GM10266 (cell line): ENCODE results near the gene PAX3.

Source experiments
- DNase-seq: peaks from one replicate; pipeline ENCODE4 v3.0.0; 2012; ENCODE audit errors: extremely low spot score
- TF ChIP-seq, protein P1 (sequence below): IDR thresholded peaks from 2 replicates; pipeline ENCODE4 v1.5.1; 2012; ENCODE audit warnings: mild to moderate bottlenecking, low read depth; ENCODE audit not compliant: control insufficient read depth, insufficient read depth; ENCODE audit errors: missing control alignments

PAX3 gene

DNA sequence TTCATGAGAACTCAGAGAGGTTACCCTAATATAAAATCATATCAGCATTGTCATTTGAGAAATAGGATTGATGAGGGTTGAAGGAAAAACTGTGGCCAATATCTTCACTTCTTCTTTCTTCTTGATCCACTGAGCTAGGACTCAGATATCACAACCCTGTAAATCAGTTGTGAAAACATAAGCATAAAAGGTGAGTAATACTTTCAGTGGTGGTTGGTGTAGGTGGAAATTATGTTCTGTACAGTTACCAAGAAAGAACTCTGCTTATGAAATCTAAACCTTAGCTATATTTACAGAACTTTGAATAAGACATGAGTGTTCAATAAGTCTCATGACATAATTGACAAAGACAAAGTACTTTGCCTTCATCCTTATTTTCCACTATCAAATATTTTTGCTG, 56.3 kb downstream of the PAX3 start:
- TF ChIP-seq, protein P1, sequence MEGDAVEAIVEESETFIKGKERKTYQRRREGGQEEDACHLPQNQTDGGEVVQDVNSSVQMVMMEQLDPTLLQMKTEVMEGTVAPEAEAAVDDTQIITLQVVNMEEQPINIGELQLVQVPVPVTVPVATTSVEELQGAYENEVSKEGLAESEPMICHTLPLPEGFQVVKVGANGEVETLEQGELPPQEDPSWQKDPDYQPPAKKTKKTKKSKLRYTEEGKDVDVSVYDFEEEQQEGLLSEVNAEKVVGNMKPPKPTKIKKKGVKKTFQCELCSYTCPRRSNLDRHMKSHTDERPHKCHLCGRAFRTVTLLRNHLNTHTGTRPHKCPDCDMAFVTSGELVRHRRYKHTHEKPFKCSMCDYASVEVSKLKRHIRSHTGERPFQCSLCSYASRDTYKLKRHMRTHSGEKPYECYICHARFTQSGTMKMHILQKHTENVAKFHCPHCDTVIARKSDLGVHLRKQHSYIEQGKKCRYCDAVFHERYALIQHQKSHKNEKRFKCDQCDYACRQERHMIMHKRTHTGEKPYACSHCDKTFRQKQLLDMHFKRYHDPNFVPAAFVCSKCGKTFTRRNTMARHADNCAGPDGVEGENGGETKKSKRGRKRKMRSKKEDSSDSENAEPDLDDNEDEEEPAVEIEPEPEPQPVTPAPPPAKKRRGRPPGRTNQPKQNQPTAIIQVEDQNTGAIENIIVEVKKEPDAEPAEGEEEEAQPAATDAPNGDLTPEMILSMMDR: no peak
- no peak for DNase-seq

DNA sequence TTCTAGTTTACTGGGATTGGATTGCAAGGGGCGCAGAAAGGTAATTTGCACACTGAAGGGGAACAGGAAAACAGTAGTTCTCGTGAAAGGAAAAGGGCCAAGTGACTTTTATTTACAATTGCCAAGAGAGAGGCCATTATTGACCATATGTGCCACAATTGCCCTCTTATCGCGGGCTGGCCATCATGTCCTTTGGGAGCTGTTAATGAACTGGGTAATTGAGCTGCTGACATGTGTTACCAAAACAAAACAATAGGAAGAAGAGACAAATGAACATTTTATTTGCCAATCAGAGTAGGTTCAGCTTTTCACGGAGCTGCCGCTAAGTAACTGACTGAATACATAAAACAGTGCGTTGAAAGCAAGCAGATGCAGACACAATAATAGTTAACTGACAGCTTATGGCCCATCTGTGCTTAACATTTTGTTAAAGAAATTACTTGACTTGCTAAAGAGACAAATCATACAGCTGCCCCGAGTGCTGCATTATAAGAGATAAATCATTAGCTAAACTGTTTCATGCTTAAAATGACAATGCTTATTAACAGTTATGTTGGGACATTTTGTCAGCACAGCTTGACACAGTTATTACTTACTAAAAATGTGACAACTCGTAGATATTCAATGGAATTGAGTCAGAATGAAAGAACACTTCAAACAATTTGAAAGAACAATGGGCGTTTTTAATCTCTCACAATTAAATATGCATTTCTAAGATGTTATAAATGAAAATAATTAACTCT, 57.5 kb downstream of the PAX3 start:
- no peak for DNase-seq
- TF ChIP-seq, protein P1: no peak

DNA sequence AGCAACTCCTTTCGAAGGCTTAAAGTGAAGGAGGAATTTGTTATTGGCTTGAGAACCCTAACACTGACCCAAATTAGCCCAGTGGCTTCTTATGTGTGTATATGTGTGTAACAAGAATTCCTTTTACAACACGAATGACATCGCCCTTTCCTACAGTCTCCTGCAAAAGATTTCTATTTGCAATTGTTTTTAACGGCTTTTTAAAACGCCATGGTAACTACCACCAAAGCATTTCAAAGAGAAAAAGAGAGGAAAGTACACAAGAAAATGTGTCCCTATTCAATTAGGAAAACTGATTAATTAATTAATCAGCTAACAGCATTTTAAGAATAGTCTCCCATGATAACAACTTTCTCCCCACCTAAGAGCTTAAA, 58.1 kb downstream of the PAX3 start:
- no peak for DNase-seq
- TF ChIP-seq, protein P1: no peak

DNA sequence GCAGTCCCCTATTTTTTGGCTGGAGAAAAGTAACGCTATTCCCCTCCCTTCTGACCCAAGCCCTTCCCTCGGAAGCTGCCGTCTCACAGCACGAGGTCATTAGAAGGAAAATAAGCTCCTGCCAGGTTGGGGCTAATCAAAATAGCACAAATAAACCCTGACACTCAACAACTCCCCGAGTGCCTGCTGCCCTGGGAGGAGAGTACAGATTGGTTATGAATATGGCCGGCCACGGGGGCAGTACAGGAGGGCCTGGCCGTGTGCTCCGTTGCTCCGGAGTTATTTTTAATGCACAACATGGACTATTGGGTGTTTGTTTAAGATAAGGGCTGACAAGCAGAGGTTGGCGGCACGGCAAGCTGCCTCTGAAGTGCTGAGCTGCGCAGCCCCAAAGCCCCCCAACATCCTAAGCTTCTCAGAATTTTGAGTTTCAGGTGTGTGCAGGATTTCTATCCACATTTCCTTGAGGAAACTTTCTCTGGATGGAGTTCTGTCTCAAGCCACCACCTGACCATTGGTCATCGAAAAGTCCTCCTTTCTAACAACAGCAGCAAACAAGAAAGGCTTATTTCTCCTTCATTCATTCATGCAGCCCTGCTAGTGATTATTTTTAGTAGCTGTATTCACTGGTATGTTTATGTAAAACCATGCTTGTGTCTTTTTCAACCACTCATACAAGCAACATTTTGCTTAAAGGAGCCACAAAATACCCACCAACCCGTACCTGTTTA, 58.7 kb downstream of the PAX3 start:
- DNase-seq: no peak
- TF ChIP-seq, protein P1: no peak

DNA sequence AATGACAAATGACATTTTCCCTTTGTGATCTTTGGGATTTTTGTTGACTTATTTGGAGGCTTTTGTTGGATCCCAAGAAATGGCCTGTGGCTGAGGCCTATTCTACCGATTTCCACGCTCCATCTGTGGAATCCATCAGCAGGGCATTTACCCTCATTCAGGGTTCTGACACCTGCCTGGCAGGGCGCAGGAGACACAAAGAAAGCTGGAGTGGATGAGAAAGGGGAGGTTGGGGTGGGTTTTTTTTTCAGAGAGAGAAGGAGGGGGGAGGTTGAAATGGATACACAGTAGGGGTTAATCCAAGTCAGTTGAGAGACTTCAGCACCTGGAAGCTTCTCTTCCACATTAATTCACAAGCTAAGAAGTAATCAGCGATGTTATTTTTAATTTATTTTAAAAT, 59.7 kb downstream of the PAX3 start:
- DNase-seq: no peak

DNA sequence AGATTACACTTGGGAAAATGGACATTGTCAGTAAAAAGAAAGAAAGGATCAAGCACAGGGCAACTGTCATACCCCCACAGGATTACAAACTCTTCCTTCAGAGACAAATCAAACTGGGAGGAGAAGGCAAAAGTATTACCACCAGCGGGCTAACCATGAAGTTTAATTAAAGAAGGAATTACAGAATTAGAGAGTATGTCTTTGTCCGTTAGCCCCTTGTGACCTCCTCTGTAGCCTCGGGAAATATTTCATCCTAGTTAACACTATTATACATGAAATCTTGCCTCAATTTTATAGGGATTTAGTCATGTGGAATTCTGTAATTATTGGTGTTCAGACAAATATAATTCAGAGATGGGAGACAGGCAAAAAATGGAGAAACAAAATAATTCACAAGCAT, 60.7 kb downstream of the PAX3 start:
- no peak for DNase-seq
- TF ChIP-seq, protein P1: no peak

More for the DNA sequence above, 59.7 kb downstream of the PAX3 start:
- TF ChIP-seq, protein P1: no peak

DNA sequence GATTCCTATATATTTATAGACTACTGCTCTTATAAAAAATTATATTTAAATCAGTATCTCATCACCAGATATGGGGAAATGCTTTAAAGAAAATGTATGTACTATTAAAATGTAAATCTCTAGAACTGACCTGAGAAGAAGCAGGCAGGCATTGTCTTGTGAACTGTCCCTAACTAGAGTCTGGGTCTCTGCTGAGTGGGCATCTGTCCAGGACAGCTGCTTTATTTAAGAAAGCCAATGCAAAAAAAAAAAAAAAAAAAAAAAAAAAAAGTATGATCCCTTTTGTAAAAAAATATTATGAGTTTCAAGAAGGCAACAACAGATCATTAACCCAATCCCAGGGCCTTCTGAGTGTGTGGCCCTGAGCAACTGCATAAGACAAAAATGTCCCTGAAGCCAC, 66.0 kb downstream of the PAX3 start:
- no peak for DNase-seq
- TF ChIP-seq, protein P1: no peak
